ENCODE data around the gene RANBP9. TPM values are rescaled to one million over a fixed set of nuclear protein-coding genes. Genes with fewer than 3 reads are reported as not detected.

RANBP9 gene
- total RNA-seq, result 10 to 100 TPM; 29.3 to 57.1 (median 42.4) TPM

- peak; percentile 94 for DNase-seq (ENCODE audit: extremely low spot score)
- intact Hi-C loops (cut with DNase I), result loop anchor here (1.0 to 5.0 kb wide), 4 partner anchors 21 to 100 kb away; partner anchors contain the start of genes MCUR1 and NOL7
- Histone ChIP-seq H3K9me3 (no peaks in the 10 kb centered on the region), H3K4me3 (peak within 1 kb of the TSS; percentile 70 to 91 (median 90)), H3K4me1 (peaks cover 17 to 36% (median 33%) of the 10 kb centered on the region in 4 donors), H3K36me3 (no peaks in the 10 kb centered on the region), H3K27ac (replicated peaks in 1 of 4) (peak within 1 kb of the TSS; percentile 89 to 97 (median 96)), H3K27me3 (no peaks in the 10 kb centered on the region)
- WGBS, result 1% methylated on average over 34 of the region's 102 CpGs
- TF ChIP-seq CTCF (IDR thresholded peaks at IDR 0.05) (no peak), EP300 (IDR thresholded peaks at IDR 0.05) (no peak), POLR2AphosphoS5 (IDR thresholded peaks at IDR 0.05) (peak; percentile 85 to 87), POLR2A (IDR thresholded peaks at IDR 0.05; ENCODE audit: low read depth) (peak; percentile 57)
Observed at GRCh38 chr6:13711733-13712598, at the start of gene RANBP9. Gene RANBP9 (minus strand): TSS chr6:13711835. CDS start chr6:13711505, 330 bp downstream.

DNA sequence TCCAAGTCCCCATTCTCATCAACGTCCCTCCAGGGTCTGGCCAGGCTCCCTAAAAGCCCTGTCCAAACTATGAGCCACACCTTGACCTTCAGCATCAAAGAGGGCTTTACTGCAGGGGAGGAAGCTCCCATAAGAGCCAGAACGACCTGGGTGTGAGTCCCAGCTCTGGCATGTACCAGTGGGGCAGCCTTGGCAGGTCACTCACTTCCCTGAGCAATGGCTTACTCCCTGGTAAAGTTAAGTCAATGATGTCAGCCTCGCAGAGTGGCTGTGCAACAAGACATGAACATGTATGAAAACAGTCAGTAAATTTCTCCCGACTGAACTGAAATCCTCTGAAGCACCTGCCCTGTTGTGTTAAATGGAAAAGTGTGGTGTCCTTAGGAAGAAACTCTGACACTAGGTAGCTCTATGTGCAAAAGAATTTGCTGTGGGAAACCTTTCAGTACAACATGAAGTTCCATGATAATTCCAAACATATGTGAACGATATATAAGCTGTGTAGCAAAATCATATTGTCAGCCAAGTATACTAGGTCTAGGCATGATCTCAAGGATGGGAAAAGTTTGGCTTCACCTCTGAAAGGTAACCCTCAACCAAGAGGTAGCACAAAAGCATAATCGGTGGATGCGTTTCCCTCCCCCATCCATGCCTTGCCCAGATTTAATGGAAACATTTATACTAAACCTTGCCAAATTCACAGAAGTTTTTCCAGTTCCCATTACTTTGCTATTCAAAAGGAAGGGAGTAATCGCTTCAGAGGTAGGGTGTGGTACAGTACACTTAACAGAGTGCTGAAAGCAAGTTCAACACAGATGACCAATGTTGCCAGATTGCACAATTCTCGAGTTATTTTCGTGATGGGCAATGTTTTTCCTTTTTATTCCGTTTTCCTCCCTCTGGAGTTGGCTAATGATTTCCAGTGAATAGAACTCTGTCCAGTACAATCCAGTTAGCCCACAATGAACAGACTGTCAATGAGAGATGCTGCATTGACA lies 49.0 kb upstream of the RANBP9 start:
- 52% methylated on average over 11 of the region's 11 CpGs for WGBS
- Histone ChIP-seq H3K36me3 (no peaks in the 10 kb centered on the region), H3K9me3 (no peaks in the 10 kb centered on the region), H3K27me3 (no peaks in the 10 kb centered on the region), H3K4me3 (no peak overlapping the region), H3K4me1 (peaks cover 13 to 39% (median 35%) of the 10 kb centered on the region in 4 donors), H3K27ac (replicated peaks in 1 of 4) (peak overlapping the region; percentile 56 to 76 (median 70))
- TF ChIP-seq EP300 (IDR thresholded peaks at IDR 0.05), result no peak
- TF ChIP-seq POLR2AphosphoS5 (IDR thresholded peaks at IDR 0.05), result peak; percentile 65 to 66
- no peak for DNase-seq (ENCODE audit: extremely low spot score)
- intact Hi-C loops (cut with DNase I), result loop anchor here (2.0 kb wide), 1 partner anchor 48 kb away; no protein-coding TSS in a partner anchor

- intact Hi-C loops (cut with DNase I), result no loop called here
- TF ChIP-seq POLR2A (IDR thresholded peaks at IDR 0.05; ENCODE audit: low read depth), result no peak
- no peak for TF ChIP-seq EP300 (IDR thresholded peaks at IDR 0.05)
- DNase-seq (ENCODE audit: extremely low spot score), result no peak
- 91% methylated on average over 6 of the region's 6 CpGs for whole genome bisulfite sequencing
- no peaks in the 10 kb centered on the region for H3K36me3 ChIP-seq
- no peak overlapping the region for H3K27ac ChIP-seq (replicated peaks in 1 of 4)
- peaks cover 13 to 48% (median 35%) of the 10 kb centered on the region in 4 donors for H3K4me1 ChIP-seq
- H3K9me3 ChIP-seq, result no peaks in the 10 kb centered on the region
- no peak overlapping the region for H3K4me3 ChIP-seq
- H3K27me3 ChIP-seq, result no peaks in the 10 kb centered on the region
Observed at GRCh38 chr6:13759025-13759424, 47.4 kb upstream of the RANBP9 start.

GRCh38 chr6:13754644-13755043 lies 43.0 kb upstream of the RANBP9 start:
- H3K9me3 ChIP-seq, result no peaks in the 10 kb centered on the region
- no peak overlapping the region for H3K4me3 ChIP-seq
- WGBS, result 97% methylated on average over 2 of the region's 2 CpGs
- H3K27me3 ChIP-seq, result no peaks in the 10 kb centered on the region
- H3K27ac ChIP-seq (replicated peaks in 1 of 4), result no peak overlapping the region
- intact Hi-C loops (cut with DNase I), result no loop called here
- no peaks in the 10 kb centered on the region for H3K36me3 ChIP-seq
- H3K4me1 ChIP-seq, result peaks cover 0 to 9% (median 0%) of the 10 kb centered on the region in 4 donors
- DNase-seq (ENCODE audit: extremely low spot score), result no peak
- TF ChIP-seq POLR2A (IDR thresholded peaks at IDR 0.05; ENCODE audit: low read depth) (no peak), CTCF (IDR thresholded peaks at IDR 0.05) (no peak), EP300 (IDR thresholded peaks at IDR 0.05) (no peak), POLR2AphosphoS5 (IDR thresholded peaks at IDR 0.05) (no peak)

DNA sequence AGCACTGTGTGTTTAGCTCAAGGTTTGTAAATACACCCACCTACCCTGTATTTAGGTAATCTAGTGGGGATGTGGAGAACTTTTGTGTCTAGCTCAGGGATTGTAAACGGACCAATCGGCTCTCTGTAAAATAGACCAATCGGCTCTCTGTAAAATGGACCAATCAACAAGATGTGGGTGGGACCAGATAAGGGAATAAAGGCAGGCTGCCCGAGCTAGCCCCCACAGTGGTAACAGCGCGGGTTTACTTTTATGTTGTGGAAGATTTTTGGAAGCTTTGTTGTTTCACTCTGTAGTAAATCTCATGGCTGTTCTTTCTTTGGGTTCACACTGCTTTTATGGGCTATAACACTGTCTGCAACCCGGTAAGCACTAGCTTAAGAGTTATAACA lies 32.1 kb upstream of the RANBP9 start:
- 96% methylated on average over 7 of the region's 7 CpGs for WGBS
- no peak for TF ChIP-seq POLR2A (IDR thresholded peaks at IDR 0.05; ENCODE audit: low read depth)
- no peak for TF ChIP-seq CTCF (IDR thresholded peaks at IDR 0.05)
- TF ChIP-seq EP300 (IDR thresholded peaks at IDR 0.05), result no peak
- no peak for TF ChIP-seq POLR2AphosphoS5 (IDR thresholded peaks at IDR 0.05)
- no peaks in the 10 kb centered on the region for H3K36me3 ChIP-seq
- no peak for DNase-seq (ENCODE audit: extremely low spot score)
- no peak overlapping the region for H3K27ac ChIP-seq (replicated peaks in 1 of 4)
- H3K9me3 ChIP-seq, result no peaks in the 10 kb centered on the region
- intact Hi-C loops (cut with DNase I), result no loop called here
- no peaks in the 10 kb centered on the region for H3K27me3 ChIP-seq
- H3K4me3 ChIP-seq, result no peak overlapping the region
- no peaks in the 10 kb centered on the region for H3K4me1 ChIP-seq

All from esophagus muscularis mucosa (tissue), 4 donors.